Left ventricle myocardium inferior (tissue), 1 donor: ENCODE data around the gene NKAIN2. TPM values are rescaled to one million over a fixed set of nuclear protein-coding genes. Genes with fewer than 3 reads are reported as not detected.

Experiments
- DNase-seq: peaks from one replicate; pipeline ENCODE4 v3.0.0-alpha.2; 2020
- H3K27ac ChIP-seq: fragments of 200-600 bp; replicated peaks from 2 replicates; pipeline ENCODE4 v1.8.0; 2021
- H3K27me3 ChIP-seq: fragments of 200-600 bp; 2 replicates; pipeline ENCODE4 v1.8.0; 2021; ENCODE audit warnings: low read depth
- H3K36me3 ChIP-seq: fragments of 200-600 bp; 2 replicates; pipeline ENCODE4 v1.8.0; 2021
- H3K4me1 ChIP-seq: fragments of 200-600 bp; 2 replicates; pipeline ENCODE4 v1.8.0; 2021
- H3K4me3 ChIP-seq: fragments of 200-600 bp; 2 replicates; pipeline ENCODE4 v1.8.0; 2021; ENCODE audit warnings: mild to moderate bottlenecking, moderate library complexity
- H3K9me3 ChIP-seq: fragments of 200-600 bp; replicated peaks from 2 replicates; pipeline ENCODE4 v1.8.0; 2021
- CTCF ChIP-seq: fragments of 200-600 bp; IDR thresholded peaks from 2 replicates; pipeline ENCODE4 v1.8.0; 2021; ENCODE audit warnings: antibody characterized with exemption, mild to moderate bottlenecking, borderline replicate concordance
- intact Hi-C: fragments of 100-400 bp; cut with micrococcal nuclease; formaldehyde crosslinking; loops from one replicate; pipeline ENCODE4 v1.11.0; 2022
- total RNA-seq: library from RNA; stranded (reverse); fragmentation: NEBNext Ultra II Directional; extraction: Animal tissue kit (Norgen Biotek cat#: 25700); gene quantifications from one replicate; pipeline ENCODE4 v1.2.1, GENCODE V29; 2021
- donor health status: DM: no; HTN: yes; CAD: no; lungs with severe emphysema.

Gene NKAIN2
- total RNA-seq, 1 donor from 2014 or later, result 0.22 TPM

GRCh38 chr6:124132256-124132655 is 328.6 kb downstream of the NKAIN2 start:
- Histone ChIP-seq H3K27me3 (no peaks in the 10 kb centered on the region), H3K9me3 (peaks cover 25% of the 10 kb centered on the region), H3K36me3 (no peaks in the 10 kb centered on the region), H3K27ac (no peak overlapping the region), H3K4me1 (no peaks in the 10 kb centered on the region), H3K4me3 (no peak overlapping the region)
- no peak for DNase-seq
- no peak for TF ChIP-seq CTCF
- intact Hi-C loops, result no loop called here

DNA sequence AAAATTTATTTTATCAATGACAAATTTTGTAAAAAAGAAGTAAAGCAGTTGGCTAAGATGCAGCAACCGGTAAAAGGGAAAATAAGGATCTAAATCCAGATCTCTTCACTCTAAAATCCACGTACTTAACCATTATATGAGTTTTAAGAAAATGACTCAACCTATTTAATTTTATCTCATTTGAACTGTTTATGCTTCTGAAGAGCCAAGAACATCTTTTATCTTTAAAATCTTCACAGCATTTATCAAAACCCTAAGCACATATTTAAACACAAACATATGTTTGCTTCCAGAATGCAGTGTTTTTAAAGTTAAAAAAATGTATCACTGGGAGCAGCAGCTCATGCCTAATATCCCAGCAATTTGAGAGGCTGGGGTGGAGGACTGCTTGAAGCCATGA is 339.2 kb downstream of the NKAIN2 start:
- Histone ChIP-seq H3K27ac (no peak overlapping the region), H3K4me3 (no peak overlapping the region), H3K27me3 (no peaks in the 10 kb centered on the region), H3K4me1 (no peaks in the 10 kb centered on the region), H3K9me3 (no peaks in the 10 kb centered on the region), H3K36me3 (no peaks in the 10 kb centered on the region)
- no peak for DNase-seq
- no peak for TF ChIP-seq CTCF
- intact Hi-C loops, result no loop called here

DNA sequence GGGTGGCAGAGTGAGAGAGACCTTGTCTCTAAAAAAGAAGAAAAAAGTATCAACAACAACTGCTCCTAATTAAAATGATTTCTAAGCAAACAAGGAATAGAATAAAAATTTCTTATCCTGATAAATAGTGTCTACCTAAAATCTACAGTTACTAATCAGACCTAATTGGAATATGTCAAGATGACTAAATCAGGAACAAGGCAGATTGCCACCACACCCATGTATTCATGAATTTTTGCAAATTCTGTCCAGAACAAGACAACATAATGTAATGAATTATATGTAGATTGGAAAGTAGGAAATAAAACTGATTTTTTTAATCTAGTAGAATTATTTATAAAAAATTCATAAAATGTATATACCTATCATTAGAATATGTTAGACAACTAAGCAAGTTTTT is 339.8 kb downstream of the NKAIN2 start:
- Histone ChIP-seq H3K27ac (no peak overlapping the region), H3K36me3 (no peaks in the 10 kb centered on the region), H3K9me3 (no peaks in the 10 kb centered on the region), H3K27me3 (no peaks in the 10 kb centered on the region), H3K4me3 (no peak overlapping the region), H3K4me1 (no peaks in the 10 kb centered on the region)
- DNase-seq, result no peak
- intact Hi-C loops, result no loop called here
- TF ChIP-seq CTCF, result no peak

DNA sequence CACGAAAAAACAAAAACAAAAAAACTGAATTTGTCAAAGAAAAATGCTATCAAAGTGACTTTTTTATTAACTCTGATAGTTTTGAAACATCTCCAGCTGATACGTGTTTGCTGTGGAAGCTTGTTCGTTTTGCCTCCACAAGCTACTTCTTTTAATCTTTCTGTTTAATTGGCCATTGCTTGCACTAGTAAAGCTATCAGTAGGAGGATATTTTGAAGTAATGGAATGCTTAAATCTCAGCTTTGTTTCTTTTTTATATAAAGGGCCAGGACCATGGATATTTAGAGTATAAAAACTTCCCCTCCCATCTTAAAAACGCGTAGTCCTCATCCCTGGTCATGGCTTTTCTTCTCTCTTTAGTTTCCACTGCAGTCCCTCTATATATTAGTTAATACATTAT is 344.0 kb downstream of the NKAIN2 start:
- Histone ChIP-seq H3K27ac (no peak overlapping the region), H3K36me3 (no peaks in the 10 kb centered on the region), H3K27me3 (no peaks in the 10 kb centered on the region), H3K9me3 (no peaks in the 10 kb centered on the region), H3K4me1 (no peaks in the 10 kb centered on the region), H3K4me3 (no peak overlapping the region)
- intact Hi-C loops, result loop anchor here (2.0 kb wide), 1 partner anchor 35 kb away; no protein-coding TSS in a partner anchor
- no peak for DNase-seq
- TF ChIP-seq CTCF, result no peak

DNA sequence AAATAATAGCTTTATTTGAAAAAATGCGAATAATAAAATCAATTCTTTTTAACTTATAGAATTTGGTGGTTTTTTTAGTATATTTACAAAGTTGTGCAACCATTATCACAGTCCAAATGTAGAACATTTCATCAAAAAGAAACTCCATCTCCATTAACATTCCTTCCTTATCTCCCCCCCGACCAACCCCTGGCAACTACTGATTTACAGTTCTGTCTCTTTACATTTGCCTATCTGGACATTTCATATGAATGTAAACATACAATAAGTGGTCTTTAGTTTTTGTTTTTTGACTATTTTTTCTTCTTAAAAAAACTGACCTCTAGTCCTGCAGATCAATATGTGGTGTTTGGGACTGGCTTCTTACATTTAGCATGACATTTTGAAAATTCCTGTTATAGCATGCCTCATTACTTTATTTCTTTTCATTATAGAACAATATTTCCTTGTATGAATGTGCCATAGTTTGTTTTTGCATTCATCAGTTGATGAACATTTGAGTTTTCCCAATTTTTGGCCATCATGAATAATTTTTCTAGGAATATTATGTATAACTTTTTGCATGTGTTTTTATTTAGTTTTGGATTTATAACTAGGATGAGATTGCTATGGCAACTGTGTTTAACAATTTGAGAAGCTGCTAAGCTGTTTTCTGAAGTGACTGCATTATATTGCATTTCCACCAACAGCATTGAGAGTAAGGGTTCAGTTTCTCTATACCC is 344.7 kb downstream of the NKAIN2 start:
- Histone ChIP-seq H3K9me3 (no peaks in the 10 kb centered on the region), H3K36me3 (no peaks in the 10 kb centered on the region), H3K4me1 (no peaks in the 10 kb centered on the region), H3K4me3 (no peak overlapping the region), H3K27ac (no peak overlapping the region), H3K27me3 (no peaks in the 10 kb centered on the region)
- DNase-seq, result no peak
- TF ChIP-seq CTCF, result no peak
- intact Hi-C loops, result loop anchor here (2.0 kb wide), 1 partner anchor 34 kb away; no protein-coding TSS in a partner anchor
